Natural killer cell (primary cell): Measurements from ENCODE around the gene GORASP1. TPM values are rescaled to one million over a fixed set of nuclear protein-coding genes. Genes with fewer than 3 reads are reported as not detected.

Experiments
- ATAC-seq, 3 donors: fragments of 150-1000 bp in 2 of 3; fragments of 200-7000 bp in 1 of 3; cut with Tn5 transposase; 1 replicate in 1 of 3; 2 replicates in 2 of 3; pipeline ENCODE4 v1.10.0; 2021; ENCODE audit warnings: mild to moderate bottlenecking in 2 of 3, moderate library complexity in 2 of 3
- DNase-seq, 2 donors: peaks; one replicate each; pipeline versions ENCODE4 v3.0.0 to v3.0.0-alpha.2; 2013 to 2021; ENCODE audit warnings: mixed read lengths in 1 of 2
- H3K27ac ChIP-seq: one replicate; pipeline ENCODE4 v1.5.1; 2013; ENCODE audit warnings: mild to moderate bottlenecking, low read length
- H3K27me3 ChIP-seq: one replicate; pipeline ENCODE4 v1.6.1; 2013; ENCODE audit warnings: low read length; ENCODE audit not compliant: control insufficient read depth, insufficient read depth
- H3K36me3 ChIP-seq: one replicate; pipeline ENCODE4 v1.6.1; 2013; ENCODE audit warnings: low read length; ENCODE audit not compliant: control insufficient read depth, insufficient read depth
- H3K4me1 ChIP-seq: one replicate; pipeline ENCODE4 v1.6.1; 2013; ENCODE audit warnings: low read length; ENCODE audit not compliant: control insufficient read depth, insufficient read depth
- H3K4me3 ChIP-seq: one replicate; pipeline ENCODE4 v1.5.1; 2013; ENCODE audit warnings: low read length
- H3K9me3 ChIP-seq: one replicate; pipeline ENCODE4 v1.6.1; 2013; ENCODE audit warnings: low read length; ENCODE audit not compliant: control insufficient read depth, insufficient read depth
- H3K27ac Mint-ChIP-seq, 2 donors: one replicate each; pipeline ENCODE4 v1.8.0; 2022; ENCODE audit warnings: mild to moderate bottlenecking in 2 of 2, mixed read lengths in 2 of 2, moderate library complexity in 1 of 2
- H3K27me3 Mint-ChIP-seq, 2 donors: one replicate each; pipeline ENCODE4 v1.8.0; 2022; ENCODE audit warnings: low read depth in 2 of 2, mixed read lengths in 2 of 2
- H3K36me3 Mint-ChIP-seq: one replicate; pipeline ENCODE4 v1.8.0; 2022; ENCODE audit warnings: mixed read lengths
- H3K4me1 Mint-ChIP-seq, 2 donors: one replicate each; pipeline ENCODE4 v1.8.0; 2022; ENCODE audit warnings: mixed read lengths in 2 of 2
- H3K4me3 Mint-ChIP-seq: one replicate; pipeline ENCODE4 v1.8.0; 2022; ENCODE audit warnings: mild to moderate bottlenecking, moderate library complexity, mixed read lengths
- H3K9me3 Mint-ChIP-seq, 2 donors: one replicate each; pipeline ENCODE4 v1.8.0; 2022; ENCODE audit warnings: mixed read lengths in 2 of 2
- CTCF ChIP-seq: fragments of 200-600 bp; IDR thresholded peaks from one replicate; pipeline ENCODE4 v1.8.0; 2022; ENCODE audit warnings: antibody characterized with exemption
- WGBS: methylation state at CpG from one replicate; pipeline ENCODE4 v1.1.7; 2013; ENCODE audit warnings: missing lambda C conversion rate; ENCODE audit not compliant: insufficient coverage; 5-methylcytosine and 5-hydroxymethylcytosine counted together
- intact Hi-C: fragments of 100-400 bp; cut with micrococcal nuclease; formaldehyde crosslinking; loops from one replicate; pipeline ENCODE4 v1.14.2; 2022
- total RNA-seq, 4 donors: library from RNA; stranded (reverse); fragments of 120-200 nt in 1 of 4; gene quantifications; one replicate each; pipeline versions ENCODE4 v1.2.3 to v1.2.4, GENCODE V29; 2013 to 2022

Gene GORASP1
- total RNA-seq, 3 donors from 2014 or later (not counting 1 experiment from before 2014, with no cell fraction given) = 20.2 to 21.3 (median 20.8) TPM

DNA sequence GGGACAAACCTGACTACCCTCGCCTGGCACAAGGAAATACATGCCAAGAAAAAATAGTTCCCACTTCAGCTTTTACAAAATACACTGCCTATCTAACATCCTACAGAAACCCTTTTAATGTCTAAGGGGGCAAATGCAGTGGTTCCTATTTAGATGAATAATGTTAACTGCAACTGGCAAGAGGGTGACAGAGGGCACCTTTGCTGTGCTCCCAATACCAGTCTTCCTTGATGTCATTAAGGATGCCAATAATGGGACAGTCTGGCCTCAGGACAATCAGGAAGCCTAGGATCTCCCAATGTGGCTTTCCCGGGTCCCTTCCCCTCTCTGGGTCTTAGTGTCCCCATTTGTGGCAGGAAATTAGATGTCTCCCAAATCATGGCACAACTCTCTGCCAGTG is 32.0 kb upstream of the GORASP1 start:
- peaks cover 5 to 14% of the 10 kb centered on the region in 2 donors for H3K4me1 Mint-ChIP-seq
- TF ChIP-seq CTCF = no peak
- no peak for ATAC-seq
- Histone ChIP-seq H3K27me3 (no peaks in the 10 kb centered on the region), H3K4me3 (no peak overlapping the region), H3K27ac (no peak overlapping the region), H3K4me1 (peaks cover 14% of the 10 kb centered on the region), H3K9me3 (no peaks in the 10 kb centered on the region), H3K36me3 (peaks cover 30% of the 10 kb centered on the region)
- DNase-seq = no peak
- peak overlapping the region in 1 of 2 donors; percentile 84 for H3K27ac Mint-ChIP-seq
- WGBS = 94% methylated on average over 2 of the region's 2 CpGs
- no peaks in the 10 kb centered on the region for H3K9me3 Mint-ChIP-seq
- intact Hi-C loops = no loop called here
- peaks cover 9% of the 10 kb centered on the region for H3K36me3 Mint-ChIP-seq
- H3K4me3 Mint-ChIP-seq = no peak overlapping the region
- no peaks in the 10 kb centered on the region for H3K27me3 Mint-ChIP-seq

DNA sequence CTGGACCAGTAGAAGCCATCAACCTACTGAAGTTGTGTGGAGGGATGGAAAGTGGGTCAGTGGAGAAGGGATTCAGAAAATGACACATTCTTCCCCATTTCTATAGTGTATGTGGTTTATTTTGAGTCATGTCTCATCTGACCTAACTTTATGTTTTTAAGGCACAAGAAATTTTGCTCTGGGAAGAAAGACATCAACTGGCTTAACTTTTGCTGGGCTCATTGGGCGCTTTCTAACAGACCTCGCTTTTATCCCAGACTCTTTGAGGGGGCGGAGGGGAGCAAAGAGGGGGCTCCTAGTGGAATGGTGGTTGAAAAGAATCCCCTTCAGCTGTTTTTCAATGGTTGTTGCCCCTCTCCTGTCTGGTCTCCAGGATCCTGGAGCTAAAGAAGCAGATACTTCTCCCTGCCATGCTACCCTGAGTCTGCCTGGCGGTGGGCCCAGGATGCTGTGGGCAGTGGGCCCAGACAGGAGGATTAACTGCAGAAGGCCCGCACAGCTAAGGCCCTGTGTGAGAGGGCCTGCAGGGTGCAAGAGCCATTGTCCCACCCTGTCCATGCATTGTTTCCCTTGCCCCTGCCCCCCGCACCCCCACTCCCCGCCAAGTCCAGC is 31.5 kb upstream of the GORASP1 start:
- Histone ChIP-seq H3K27me3 (no peaks in the 10 kb centered on the region), H3K9me3 (no peaks in the 10 kb centered on the region), H3K36me3 (peaks cover 25% of the 10 kb centered on the region), H3K4me1 (peaks cover 14% of the 10 kb centered on the region), H3K27ac (no peak overlapping the region), H3K4me3 (no peak overlapping the region)
- intact Hi-C loops = no loop called here
- Mint-ChIP-seq H3K27ac (peak overlapping the region; percentile 20 to 84), H3K36me3 (peaks cover 5% of the 10 kb centered on the region), H3K27me3 (no peaks in the 10 kb centered on the region), H3K4me1 (peaks cover 5 to 13% of the 10 kb centered on the region in 2 donors), H3K4me3 (peak overlapping the region; percentile 13), H3K9me3 (no peaks in the 10 kb centered on the region)
- no peak for TF ChIP-seq CTCF
- ATAC-seq (no peak), DNase-seq (no peak)
- WGBS = 100% methylated on average over 6 of the region's 7 CpGs

DNA sequence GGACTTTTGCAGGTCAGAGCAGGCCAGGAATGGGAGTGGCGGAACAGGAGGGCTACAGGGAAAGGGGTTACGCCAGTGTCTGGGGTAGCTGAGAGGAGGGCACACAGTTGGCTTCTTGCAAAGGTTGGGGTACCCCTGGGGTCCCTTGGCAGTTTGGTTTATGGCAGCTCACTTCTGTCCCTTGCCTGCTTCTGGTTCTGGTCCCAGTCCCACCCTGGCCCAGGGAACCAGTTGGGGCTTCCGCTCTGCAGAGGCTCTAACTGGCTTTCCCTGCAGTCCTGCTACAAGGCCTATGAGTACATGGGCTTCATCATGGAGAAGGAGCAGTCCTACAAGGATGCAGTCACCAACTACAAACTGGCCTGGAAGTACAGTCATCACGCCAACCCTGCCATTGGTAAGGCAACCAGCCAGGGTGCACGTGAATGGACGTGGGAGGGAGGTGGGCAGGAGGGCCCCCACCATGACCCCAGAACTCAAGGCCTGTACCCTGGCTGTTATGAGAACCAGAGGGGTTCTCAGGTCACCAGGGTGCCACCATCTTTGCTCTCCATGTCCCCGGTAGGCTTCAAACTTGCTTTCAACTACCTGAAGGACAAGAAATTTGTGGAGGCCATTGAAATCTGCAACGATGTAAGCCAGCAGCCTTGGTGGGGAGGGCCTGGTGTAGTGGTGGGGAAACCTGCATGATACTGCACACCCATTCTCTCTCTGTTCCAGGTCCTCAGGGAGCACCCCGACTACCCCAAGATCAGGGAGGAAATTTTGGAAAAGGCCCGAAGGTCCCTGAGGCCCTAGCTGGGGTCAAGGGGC is 30.8 kb upstream of the GORASP1 start:
- no peak for DNase-seq
- Mint-ChIP-seq H3K27ac (peak overlapping the region; percentile 20 to 84), H3K4me3 (peak overlapping the region; percentile 51), H3K27me3 (no peaks in the 10 kb centered on the region), H3K4me1 (peaks cover 5 to 13% of the 10 kb centered on the region in 2 donors), H3K36me3 (peaks cover 5% of the 10 kb centered on the region), H3K9me3 (no peaks in the 10 kb centered on the region)
- WGBS = 89% methylated on average over 10 of the region's 10 CpGs
- Histone ChIP-seq H3K36me3 (peaks cover 18% of the 10 kb centered on the region), H3K27ac (no peak overlapping the region), H3K9me3 (no peaks in the 10 kb centered on the region), H3K4me3 (no peak overlapping the region), H3K4me1 (peaks cover 14% of the 10 kb centered on the region), H3K27me3 (no peaks in the 10 kb centered on the region)
- peak in 1 of 3 donors; percentile 6 for ATAC-seq
- TF ChIP-seq CTCF = no peak
- intact Hi-C loops = no loop called here
